GM21367 (cell line): ENCODE measurements around the gene AMACR.
A peak's percentile ranks its signal among the peaks of the same experiment; 100 is the strongest.

ENCODE experiments used
- ATAC-seq: cut with Tn5 transposase; IDR thresholded peaks from one replicate; pipeline ENCODE4 v1.9.1; 2021; ENCODE audit not compliant: unreplicated experiment

Gene AMACR

DNA sequence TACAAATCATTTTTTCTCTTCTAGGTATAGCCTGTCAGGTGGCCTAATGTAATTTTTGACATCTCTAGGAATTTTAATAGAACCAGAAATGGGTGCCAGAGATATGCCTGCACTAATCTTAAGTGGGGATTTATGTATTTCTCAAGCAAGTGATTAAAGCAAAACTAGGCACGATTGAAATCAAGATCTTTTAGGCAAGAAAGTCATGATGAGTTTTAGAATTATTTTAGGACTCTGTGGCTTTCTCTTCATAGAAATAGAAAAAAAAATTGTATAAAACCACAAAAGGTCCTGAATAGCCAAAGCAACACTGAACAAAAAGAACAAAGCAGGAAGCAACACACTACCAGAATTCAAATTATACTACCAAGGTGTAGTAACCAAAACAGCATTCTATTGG is 952 bp upstream of the AMACR start:
- ATAC-seq: no peak

GRCh38 chr5:34007201-34007620 is 639 bp downstream of the AMACR start:
- no peak for ATAC-seq

DNA sequence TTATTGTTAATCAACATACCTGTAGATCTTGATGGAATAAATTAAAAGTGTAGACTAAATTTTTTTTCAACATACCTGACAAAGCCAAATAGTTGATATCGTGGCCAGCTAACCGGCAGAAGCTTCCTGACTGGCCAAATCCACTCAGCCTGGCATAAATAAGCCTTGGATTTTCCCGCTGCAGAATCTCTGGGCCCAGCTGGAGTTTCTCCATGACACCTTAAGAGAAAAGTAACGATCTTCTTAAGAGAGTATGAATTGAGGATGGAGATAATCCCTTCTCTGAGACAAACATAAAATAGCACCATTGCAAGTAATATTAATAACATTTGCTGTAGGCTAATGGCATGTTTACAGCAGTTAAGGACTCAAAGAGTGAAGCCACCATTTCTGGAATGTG is 2.2 kb downstream of the AMACR start:
- ATAC-seq: no peak

GRCh38 chr5:34005211-34005610 is 2.6 kb downstream of the AMACR start:
- no peak for ATAC-seq

DNA sequence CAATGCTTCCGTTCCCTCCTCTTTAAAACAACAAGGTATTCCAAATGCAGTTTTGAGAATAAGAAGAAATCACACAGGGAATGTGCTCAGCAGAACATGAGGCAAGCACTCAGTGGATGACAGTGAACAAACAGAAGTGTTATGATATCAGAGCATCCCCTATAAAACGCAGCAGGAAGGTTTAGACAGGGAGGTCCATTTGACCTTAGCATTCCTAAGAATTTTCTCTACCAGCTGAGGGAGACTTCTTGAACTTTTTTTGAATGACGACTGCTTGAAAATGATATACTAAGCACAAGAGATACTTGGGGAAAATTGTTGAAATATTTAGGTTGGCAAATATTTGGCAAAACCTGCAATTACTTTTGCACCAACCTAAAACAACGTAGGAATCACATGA is 3.9 kb downstream of the AMACR start:
- no peak for ATAC-seq

GRCh38 chr5:34002629-34003328 is 5.1 kb downstream of the AMACR start:
- no peak for ATAC-seq

DNA sequence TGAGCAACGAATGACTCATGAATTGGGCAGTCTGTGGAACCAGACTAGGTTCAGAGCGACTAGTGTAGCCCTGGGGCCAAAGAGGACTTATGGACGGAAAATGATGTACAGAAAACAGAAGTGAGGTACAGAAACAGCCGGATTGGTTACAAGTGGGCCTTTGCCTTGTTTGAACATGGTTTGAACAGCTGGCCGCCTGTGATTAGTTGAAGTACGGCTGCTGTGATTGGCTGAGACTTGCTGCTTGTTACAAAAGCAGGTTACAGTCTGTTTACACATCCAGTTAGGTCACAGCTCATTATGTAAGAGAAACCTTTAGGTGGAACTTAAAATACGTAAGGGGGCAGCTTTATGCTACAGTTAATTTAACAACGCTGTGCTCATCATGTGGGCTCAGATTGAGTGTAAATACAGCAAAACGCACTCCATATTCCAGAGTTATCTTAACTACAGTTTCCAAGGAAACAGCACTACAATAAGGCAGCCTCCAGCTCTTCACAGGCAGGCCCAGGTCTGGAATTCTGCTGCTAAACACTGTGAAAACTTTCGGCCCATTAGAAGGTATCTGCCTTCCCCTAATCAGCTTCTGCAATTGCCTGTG is 6.5 kb downstream of the AMACR start:
- ATAC-seq: no peak

DNA sequence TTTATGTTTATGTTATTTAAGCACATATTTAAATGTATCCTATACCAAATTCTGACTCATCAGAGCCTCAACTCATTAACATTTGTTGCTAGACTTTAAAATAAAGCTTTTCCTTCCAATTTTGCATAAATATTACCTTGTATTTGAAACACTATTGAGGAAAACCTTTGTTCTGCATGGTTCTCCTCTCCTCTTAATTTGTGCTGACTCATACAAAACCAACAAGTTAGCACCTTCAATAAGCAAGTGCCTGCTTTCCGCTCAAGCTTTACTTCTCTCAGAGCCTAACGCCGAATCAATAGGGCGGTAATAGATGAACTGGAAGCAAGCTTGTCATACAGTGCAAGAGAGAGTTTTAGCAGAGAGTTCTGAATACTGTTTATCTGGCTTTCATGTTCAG is 7.9 kb downstream of the AMACR start:
- no peak for ATAC-seq

GRCh38 chr5:33997331-33997983 is 10.4 kb downstream of the AMACR start:
- ATAC-seq: peak; percentile 77

- ATAC-seq: no peak
Observed at GRCh38 chr5:33995865-33996264, 12.0 kb downstream of the AMACR start.

- ATAC-seq: no peak
Observed at GRCh38 chr5:33994845-33995244, 13.0 kb downstream of the AMACR start.

DNA sequence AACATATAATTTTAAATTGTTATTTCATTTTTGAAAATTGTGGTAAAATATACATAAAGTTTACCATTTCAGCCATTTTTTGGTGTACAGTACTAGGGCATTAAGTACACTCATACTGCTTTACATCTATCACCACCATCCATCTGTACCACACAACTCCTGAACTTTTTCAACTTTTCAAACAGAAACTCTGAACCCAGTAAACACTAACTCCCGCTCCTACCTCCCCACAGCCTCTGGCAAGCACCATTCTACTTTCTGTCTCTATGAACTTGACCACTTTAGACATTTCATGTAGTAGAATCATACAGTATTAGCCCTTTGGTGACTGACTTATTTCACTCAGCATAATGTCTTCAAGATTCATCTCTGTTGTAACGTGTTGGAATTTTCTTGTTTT is 15.0 kb downstream of the AMACR start:
- no peak for ATAC-seq

- ATAC-seq: no peak
Observed at GRCh38 chr5:33985447-33985846, 22.4 kb downstream of the AMACR start.

- no peak for ATAC-seq
Observed at GRCh38 chr5:33984671-33985124, 23.2 kb downstream of the AMACR start, which contains the start of gene SLC45A2. TSS of gene SLC45A2 (minus strand) at chr5:33984693. CDS start at chr5:33984583, 110 bp downstream.

GRCh38 chr5:33984178-33984577 is 23.7 kb downstream of the AMACR start:
- no peak for ATAC-seq

DNA sequence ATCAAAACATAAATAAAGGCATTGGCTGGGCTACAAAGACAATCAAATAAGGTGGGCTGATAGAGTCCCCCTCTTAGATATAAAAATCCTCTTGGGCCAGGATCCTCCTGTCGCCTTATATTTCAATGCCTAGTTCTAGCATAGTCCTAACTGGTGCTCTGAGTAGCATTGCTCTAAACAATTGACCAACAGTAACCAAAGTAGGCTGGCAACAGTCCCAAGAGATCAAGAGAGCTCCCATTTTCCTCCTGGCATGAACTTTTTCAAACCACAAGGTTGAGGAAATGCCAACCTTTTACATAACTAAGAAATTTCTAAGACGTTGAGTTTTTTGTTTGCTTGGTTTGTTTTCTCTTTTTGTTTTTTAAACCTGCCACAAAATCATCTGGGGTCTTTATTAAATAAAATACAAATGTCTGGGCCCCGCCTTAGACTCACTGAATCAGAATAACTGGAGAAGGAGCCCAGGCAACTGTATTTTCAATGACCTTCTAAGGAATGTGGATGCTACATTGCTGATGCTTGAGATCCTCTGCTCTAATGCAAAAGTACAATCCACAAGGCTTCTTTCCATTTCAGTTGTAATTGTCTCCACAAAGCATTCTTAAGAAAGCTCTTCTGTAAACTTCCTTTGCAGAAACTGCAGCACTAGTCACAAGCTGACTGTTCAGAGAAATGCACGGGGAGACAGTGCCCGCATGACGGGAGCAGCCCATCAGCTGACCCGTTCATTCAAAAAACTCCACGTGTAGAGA is 26.3 kb downstream of the AMACR start:
- ATAC-seq: no peak

DNA sequence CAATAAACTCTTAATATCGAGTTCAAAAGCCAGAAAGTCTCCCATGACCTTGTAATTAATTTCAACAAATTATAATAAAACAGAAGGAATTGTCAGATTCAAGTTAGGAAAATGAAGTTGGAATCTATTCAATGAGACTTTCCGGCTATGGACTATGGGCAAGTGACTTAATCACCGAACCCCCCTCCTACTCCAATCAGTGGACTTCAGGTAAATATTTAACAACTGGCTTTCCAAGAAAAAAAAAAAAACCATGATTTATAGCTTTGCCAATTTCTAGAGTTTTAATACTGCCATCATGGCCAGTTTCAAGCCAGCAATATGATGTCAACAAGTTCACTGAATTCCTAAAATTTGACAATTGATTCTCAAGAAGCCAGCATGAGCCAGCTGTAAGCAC is 27.8 kb downstream of the AMACR start:
- ATAC-seq: no peak

GRCh38 chr5:33978306-33978705 is 29.5 kb downstream of the AMACR start:
- no peak for ATAC-seq

DNA sequence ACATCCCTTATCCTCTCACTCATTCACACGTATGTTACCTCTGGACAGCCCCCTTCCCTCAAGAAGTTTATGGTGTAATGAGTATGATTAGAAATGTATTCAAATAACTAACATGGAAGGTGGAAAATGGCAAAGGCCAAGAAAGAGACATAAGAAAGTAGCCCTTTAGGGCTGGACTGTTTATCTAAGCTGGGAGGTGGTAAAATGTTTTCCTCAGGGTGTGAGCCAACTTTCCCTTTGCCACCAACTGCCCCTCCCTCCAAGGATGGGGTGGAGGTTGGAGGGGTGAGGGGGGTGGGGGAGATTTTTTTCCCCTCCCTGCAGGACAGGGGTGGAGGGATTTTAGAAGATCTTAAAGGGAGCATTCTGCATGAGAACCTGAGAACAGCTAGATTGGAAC is 31.5 kb downstream of the AMACR start:
- no peak for ATAC-seq

DNA sequence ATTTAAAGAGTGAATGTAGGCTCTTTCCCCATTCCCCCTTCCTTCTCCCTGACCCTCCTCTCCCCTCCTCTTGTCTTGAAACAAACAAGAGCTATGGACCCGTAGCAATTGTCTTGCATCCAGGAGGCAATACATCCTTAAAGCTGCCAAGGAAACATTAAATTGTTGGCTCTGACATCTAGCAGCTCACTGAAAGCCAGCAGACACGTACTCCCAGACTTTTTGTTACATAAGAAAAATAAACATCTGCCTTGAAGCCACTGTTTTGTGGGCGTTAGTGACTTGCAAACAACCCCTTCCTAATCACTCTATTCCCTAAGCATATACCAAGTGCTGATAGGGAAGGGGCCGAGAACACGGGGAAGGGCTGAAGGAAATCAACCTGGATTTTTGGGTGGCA is 32.0 kb downstream of the AMACR start:
- ATAC-seq: no peak

DNA sequence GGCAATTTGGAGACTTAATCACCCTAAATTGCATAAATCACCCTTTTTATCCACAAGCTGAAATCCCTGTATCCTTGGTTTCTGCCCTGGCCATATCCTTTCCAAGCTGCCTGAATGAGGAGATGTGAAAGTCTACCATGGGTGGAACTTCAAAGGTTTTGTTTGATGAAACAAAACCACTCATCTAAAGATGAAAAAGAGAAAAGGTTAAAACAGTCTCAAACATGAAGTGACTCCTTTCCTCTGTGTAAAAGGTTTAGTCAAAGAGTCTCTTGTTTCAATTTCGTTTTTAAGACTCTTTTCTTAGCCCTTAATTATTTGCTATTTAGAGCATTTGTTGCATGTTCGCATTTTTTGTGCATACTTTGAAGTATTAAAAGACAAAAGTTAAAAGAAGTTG is 34.6 kb downstream of the AMACR start:
- ATAC-seq: peak; percentile 51
